A549 (cell line): Measurements from ENCODE around the gene CDK5RAP2. TPM values are rescaled to one million over a fixed set of nuclear protein-coding genes. Genes with fewer than 3 reads are reported as not detected.

Source experiments
- ATAC-seq, 2 experiments: fragments of 200-7000 bp in 1 of 2; fragments of >200 bp in 1 of 2; cut with Nextera tagmentation in 1 of 2; cut with Tn5 transposase in 1 of 2; 3 replicates each; pipeline versions ENCODE4 v1.8.0 to v1.9.1; 2018 to 2020; ENCODE audit warnings: mild to moderate bottlenecking in 1 of 2, moderate library complexity in 1 of 2
- CTCF ChIA-PET: fragments of 300-600 bp; sonication (Branson Sonifier 250); formaldehyde crosslinking; extraction: SDS; loops from one replicate; lab custom pipeline; 2021; ENCODE audit warnings: antibody characterized with exemption, inconsistent platforms; lab: Yijun Ruan, JAX
- POLR2A ChIA-PET: fragments of 350-600 bp; formaldehyde crosslinking; extraction: SDS; loops from one replicate; lab custom pipeline; 2021; ENCODE audit warnings: antibody characterized with exemption, inconsistent platforms; lab: Yijun Ruan, JAX
- DNase-seq, 2 experiments: peaks; one replicate each; pipeline versions ENCODE4 v3.0.0 to v3.0.0-alpha.2; 2011 to 2016; ENCODE audit warnings: low read depth in 1 of 2, low spot score in 1 of 2
- FAIRE-seq: peaks from 2 replicates; lab custom pipeline; 2011; peaks lifted over from hg19 to GRCh38; lab: Jason Lieb, UNC
- H3K27ac ChIP-seq, 2 experiments: fragments of >200 bp; sonication (Bioruptor Twin); formaldehyde crosslinking; 3 replicates each; pipeline ENCODE4 v1.5.1; 2016 to 2017
- H3K4me1 ChIP-seq: fragments of >200 bp; sonication (Bioruptor Twin); formaldehyde crosslinking; 3 replicates; pipeline ENCODE4 v1.6.1; 2016
- H3K4me2 ChIP-seq: fragments of >200 bp; sonication (Bioruptor Twin); formaldehyde crosslinking; 3 replicates; pipeline ENCODE4 v1.6.1; 2016
- H3K4me3 ChIP-seq: fragments of >200 bp; sonication (Bioruptor Twin); formaldehyde crosslinking; 3 replicates; pipeline ENCODE4 v1.5.1; 2016
- H3K9me3 ChIP-seq: fragments of >200 bp; sonication (Bioruptor Twin); formaldehyde crosslinking; 3 replicates; pipeline ENCODE4 v1.6.1; 2016
- CBX2 ChIP-seq: fragments of 200-600 bp; sonication (generic); IDR thresholded peaks from 2 replicates; pipeline ENCODE4 v1.6.1; 2016; ENCODE audit warnings: low read depth, mild to moderate bottlenecking, borderline replicate concordance
- CBX8 ChIP-seq: fragments of 200-600 bp; sonication (generic); IDR thresholded peaks from 2 replicates; pipeline ENCODE4 v1.6.1; 2016
- CHD2 ChIP-seq: fragments of 150-350 bp; IDR thresholded peaks from 2 replicates; pipeline ENCODE4 v1.6.1; 2014; ENCODE audit warnings: low read length; ENCODE audit not compliant: partially characterized antibody
- EP300 ChIP-seq, 2 experiments: fragments of >200 bp; sonication (Bioruptor Twin); formaldehyde crosslinking; IDR thresholded peaks; 2 replicates in 1 of 2; 3 replicates in 1 of 2; pipeline ENCODE4 v1.6.1; 2016 to 2017
- ESRRA ChIP-seq: fragments of 150-350 bp; IDR thresholded peaks from 2 replicates; pipeline ENCODE4 v1.6.1; 2014; ENCODE audit warnings: mild to moderate bottlenecking, low read length, borderline replicate concordance
- FOSL2 ChIP-seq, 2 experiments: fragments of 450-650 bp in 1 of 2; fragments of >200 bp in 1 of 2; sonication (Bioruptor Twin) in 1 of 2; formaldehyde crosslinking; IDR thresholded peaks; 2 replicates each; pipeline versions ENCODE4 v1.5.0 to v1.6.1; 2016 to 2020; ENCODE audit warnings: mild to moderate bottlenecking in 1 of 2, moderate library complexity in 1 of 2
- HDAC2 ChIP-seq: fragments of 200-600 bp; sonication (generic); IDR thresholded peaks from 2 replicates; pipeline ENCODE4 v1.6.1; 2016
- HEYL ChIP-seq: fragments of 250-450 bp; sonication (Bioruptor Pico); IDR thresholded peaks from 2 replicates; pipeline ENCODE4 v1.8.0; 2021; ENCODE audit warnings: mild to moderate bottlenecking, moderate library complexity
- HOXA7 ChIP-seq: fragments of 250-450 bp; sonication (Bioruptor Pico); IDR thresholded peaks from 2 replicates; pipeline ENCODE4 v1.5.0; 2020; ENCODE audit warnings: mild to moderate bottlenecking, moderate library complexity
- HOXB13 ChIP-seq: fragments of 250-450 bp; sonication (Bioruptor Pico); IDR thresholded peaks from 2 replicates; pipeline ENCODE4 v1.5.0; 2020; ENCODE audit warnings: low read depth, mild to moderate bottlenecking, moderate library complexity
- HOXB5 ChIP-seq: fragments of 250-450 bp; sonication (Bioruptor Pico); IDR thresholded peaks from 2 replicates; pipeline ENCODE4 v1.5.0; 2020; ENCODE audit warnings: mild to moderate bottlenecking, moderate library complexity
- JUNB ChIP-seq: fragments of >200 bp; sonication (Bioruptor Twin); formaldehyde crosslinking; IDR thresholded peaks from 2 replicates; pipeline ENCODE4 v1.6.1; 2016
- KDM1A ChIP-seq: fragments of 200-600 bp; sonication (generic); IDR thresholded peaks from 2 replicates; pipeline ENCODE4 v1.6.1; 2016; ENCODE audit warnings: low read depth, mild to moderate bottlenecking
- KDM5A ChIP-seq: fragments of 200-600 bp; sonication (generic); IDR thresholded peaks from 2 replicates; pipeline ENCODE4 v1.6.1; 2016; ENCODE audit warnings: antibody characterized with exemption, mild to moderate bottlenecking
- MAFK ChIP-seq: fragments of 450-650 bp; IDR thresholded peaks from 2 replicates; pipeline ENCODE4 v1.6.1; 2014; ENCODE audit not compliant: partially characterized antibody
- MAZ ChIP-seq: fragments of 150-350 bp; IDR thresholded peaks from 2 replicates; pipeline ENCODE4 v1.6.1; 2014; ENCODE audit warnings: antibody characterized with exemption, low read depth, low read length, borderline replicate concordance
- NPAS2 ChIP-seq: fragments of 250-450 bp; sonication (Bioruptor Pico); IDR thresholded peaks from 2 replicates; pipeline ENCODE4 v1.8.0; 2022; ENCODE audit warnings: mild to moderate bottlenecking, moderate library complexity, borderline replicate concordance
- NR3C1 ChIP-seq: fragments of >200 bp; sonication (Bioruptor Twin); formaldehyde crosslinking; IDR thresholded peaks from 3 replicates; pipeline ENCODE4 v1.6.1; 2017
- POLR2A ChIP-seq: IDR thresholded peaks from 2 replicates; pipeline ENCODE4 v1.6.1; 2012; ENCODE audit warnings: mild to moderate bottlenecking, low read length
- POLR2AphosphoS2 ChIP-seq: conservative IDR thresholded peaks from 2 replicates; pipeline ENCODE4 v1.6.1; 2012; ENCODE audit warnings: low read length, improper control_type of control experiment, inconsistent platforms
- RAD21 ChIP-seq, 2 experiments: fragments of >200 bp in 1 of 2; sonication (Bioruptor Twin) in 1 of 2; formaldehyde crosslinking in 1 of 2; IDR thresholded peaks in 1 of 2; conservative IDR thresholded peaks in 1 of 2; 2 replicates in 1 of 2; 3 replicates in 1 of 2; pipeline ENCODE4 v1.6.1; 2012 to 2018; ENCODE audit warnings: inconsistent platforms in 1 of 2
- RFX5 ChIP-seq: fragments of 450-650 bp; IDR thresholded peaks from 2 replicates; pipeline ENCODE4 v1.7.1; 2014; ENCODE audit warnings: antibody characterized with exemption, mild to moderate bottlenecking, moderate library complexity
- RNF2 ChIP-seq: fragments of 200-600 bp; sonication (generic); IDR thresholded peaks from 2 replicates; pipeline ENCODE4 v1.6.1; 2016; ENCODE audit warnings: low read depth, mild to moderate bottlenecking, antibody characterized with exemption, moderate library complexity, borderline replicate concordance
- TFCP2L1 ChIP-seq: fragments of 250-450 bp; sonication (Bioruptor Pico); IDR thresholded peaks from 2 replicates; pipeline ENCODE4 v1.5.0; 2021; ENCODE audit warnings: mild to moderate bottlenecking
- TP53 ChIP-seq: fragments of 250-450 bp; sonication (Bioruptor Pico); IDR thresholded peaks from 2 replicates; pipeline ENCODE4 v1.5.0; 2021; ENCODE audit warnings: mild to moderate bottlenecking, moderate library complexity
- ZFP36 ChIP-seq: fragments of 450-650 bp; IDR thresholded peaks from 2 replicates; pipeline ENCODE4 v1.6.1; 2014; ENCODE audit warnings: borderline replicate concordance; ENCODE audit not compliant: partially characterized antibody
- ZNF302 ChIP-seq: fragments of 250-450 bp; sonication (Bioruptor Pico); IDR thresholded peaks from 2 replicates; pipeline ENCODE4 v1.9.0; 2021; ENCODE audit warnings: inconsistent platforms, mild to moderate bottlenecking, moderate library complexity
- ZSCAN20 ChIP-seq: fragments of 250-450 bp; sonication (Bioruptor Pico); IDR thresholded peaks from 2 replicates; pipeline ENCODE4 v1.8.0; 2022; ENCODE audit warnings: mild to moderate bottlenecking, moderate library complexity
- WGBS: methylation state at CpG from one replicate; pipeline ENCODE4 v1.1.6; 2017; ENCODE audit errors: missing lambda C conversion rate; 5-methylcytosine and 5-hydroxymethylcytosine counted together
- polyA plus RNA-seq, 4 experiments: library from polyadenylated mRNA; depleted of rRNA in 3 of 4; stranded (reverse); fragments of >200 nt; fragmentation: RNase III in 1 of 4; extraction: RNeasy Plus Mini Kit Qiagen cat#74134 plus additional on column Dnase treatment in 1 of 4; gene quantifications; 2 replicates in 3 of 4; 3 replicates in 1 of 4; pipeline ENCODE4 v1.2.3, GENCODE V29; 2011 to 2017
- TF ChIP-seq, protein P1 (sequence below): fragments of >200 bp; sonication (Bioruptor Twin); formaldehyde crosslinking; IDR thresholded peaks from 3 replicates; pipeline ENCODE4 v1.6.1; 2016
- TF ChIP-seq, protein P2 (sequence below): fragments of 200-600 bp; sonication (generic); IDR thresholded peaks from 2 replicates; pipeline ENCODE4 v1.6.1; 2016; ENCODE audit warnings: antibody characterized with exemption, mild to moderate bottlenecking, moderate library complexity
- TF ChIP-seq, protein P3 (sequence below): fragments of 250-450 bp; sonication (Bioruptor Pico); IDR thresholded peaks from 2 replicates; pipeline ENCODE4 v1.5.0; 2020; ENCODE audit warnings: low read depth, mild to moderate bottlenecking, moderate library complexity

Gene CDK5RAP2
- polyA plus RNA-seq, 2 of the 4 experiments (the other 2 are of a cell fraction) = 29.1 to 44.6 TPM

DNA sequence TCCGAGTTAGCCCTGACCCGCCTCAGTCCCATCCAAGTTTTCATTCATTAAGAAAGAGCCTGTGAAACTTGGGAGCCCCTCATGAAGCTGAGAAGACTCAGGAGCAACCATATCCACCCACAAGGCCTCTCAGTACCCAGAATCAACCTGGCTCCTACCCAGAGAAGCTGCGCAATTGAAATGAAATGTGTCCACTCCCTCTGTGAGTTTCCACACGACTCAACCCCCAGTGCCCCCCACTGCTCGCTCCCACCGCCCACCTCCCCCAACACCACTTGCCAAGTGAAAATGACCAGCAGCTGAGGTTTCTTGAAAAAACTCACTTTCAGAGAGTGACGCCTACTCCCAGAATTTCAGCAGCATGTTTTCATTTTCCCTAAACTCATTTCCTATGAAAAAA lies 104.6 kb downstream of the CDK5RAP2 start:
- no peak overlapping the region for H3K4me2 ChIP-seq
- TF ChIP-seq ZFP36 = no peak
- no peak for TF ChIP-seq TP53 (CRISPR knock-in tag)
- no peak for TF ChIP-seq CHD2
- no peak for TF ChIP-seq TFCP2L1 (CRISPR knock-in tag)
- TF ChIP-seq RAD21 (conservative IDR thresholded peaks at IDR 0.05 in 1 of 2, IDR thresholded peaks at IDR 0.05 in 1 of 2) = no peak
- TF ChIP-seq HOXB13 (CRISPR knock-in tag) = no peak
- no peak for TF ChIP-seq MAFK
- TF ChIP-seq HOXA7 (CRISPR knock-in tag) = no peak
- TF ChIP-seq KDM1A = no peak
- no peak for TF ChIP-seq JUNB
- peaks cover 19% of the 10 kb centered on the region for H3K4me1 ChIP-seq
- ChIA-PET CTCF (interaction anchor here (1.0 to 1.6 kb wide), 3 partner anchors 106 to 919 kb away, joined by 3 to 6 read pairs (median 3); no protein-coding TSS in a partner anchor), POLR2A (no interaction called here)
- no peak for FAIRE-seq
- no peak for ATAC-seq
- 89% methylated on average over 7 of the region's 7 CpGs for WGBS
- H3K9me3 ChIP-seq = no peaks in the 10 kb centered on the region
- H3K27ac ChIP-seq = peak overlapping the region; percentile 18 to 55; a peak in 3 of 6 replicates
- H3K4me3 ChIP-seq = no peak overlapping the region
- DNase-seq = no peak

- CTCF ChIA-PET = interaction anchor here (0.6 to 2.5 kb wide), 5 partner anchors 37 to 918 kb away, joined by 3 to 7 read pairs (median 3); no protein-coding TSS in a partner anchor
- H3K4me2 ChIP-seq = no peak overlapping the region
- POLR2A ChIA-PET = no interaction called here
- H3K27ac ChIP-seq = peak overlapping the region; percentile 18 to 55; a peak in 3 of 6 replicates
- FAIRE-seq = no peak
- ATAC-seq = no peak
- WGBS = 84% methylated on average over 3 of the region's 3 CpGs
- TF ChIP-seq HOXB13 (CRISPR knock-in tag) (no peak), POLR2A (no peak), HEYL (CRISPR knock-in tag) (no peak), ESRRA (no peak), RFX5 (no peak), TFCP2L1 (CRISPR knock-in tag) (no peak), HOXB5 (CRISPR knock-in tag) (no peak), MAZ (no peak), HDAC2 (no peak), NR3C1 (no peak), ZNF302 (CRISPR knock-in tag) (no peak), CBX2 (no peak), FOSL2 (IDR thresholded peaks at IDR 0.05) (no peak), FOSL2 (CRISPR knock-in tag; IDR thresholded peaks at IDR 0.05) (no peak), CHD2 (no peak)
- TF ChIP-seq, protein P1, sequence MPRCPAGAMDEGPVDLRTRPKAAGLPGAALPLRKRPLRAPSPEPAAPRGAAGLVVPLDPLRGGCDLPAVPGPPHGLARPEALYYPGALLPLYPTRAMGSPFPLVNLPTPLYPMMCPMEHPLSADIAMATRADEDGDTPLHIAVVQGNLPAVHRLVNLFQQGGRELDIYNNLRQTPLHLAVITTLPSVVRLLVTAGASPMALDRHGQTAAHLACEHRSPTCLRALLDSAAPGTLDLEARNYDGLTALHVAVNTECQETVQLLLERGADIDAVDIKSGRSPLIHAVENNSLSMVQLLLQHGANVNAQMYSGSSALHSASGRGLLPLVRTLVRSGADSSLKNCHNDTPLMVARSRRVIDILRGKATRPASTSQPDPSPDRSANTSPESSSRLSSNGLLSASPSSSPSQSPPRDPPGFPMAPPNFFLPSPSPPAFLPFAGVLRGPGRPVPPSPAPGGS = no peak
- no peak overlapping the region for H3K4me3 ChIP-seq
- DNase-seq = no peak
- peaks cover 19% of the 10 kb centered on the region for H3K4me1 ChIP-seq
- H3K9me3 ChIP-seq = no peaks in the 10 kb centered on the region
Measured at GRCh38 chr9:120474591-120475243, 105.2 kb downstream of the CDK5RAP2 start.

- no peak for FAIRE-seq
- ChIA-PET POLR2A (no interaction called here), CTCF (interaction anchor here (0.6 to 2.5 kb wide), 2 partner anchors 36 to 675 kb away, joined by 3 to 7 read pairs; no protein-coding TSS in a partner anchor)
- H3K27ac ChIP-seq = no peak overlapping the region
- no peaks in the 10 kb centered on the region for H3K9me3 ChIP-seq
- no peak for DNase-seq
- 94% methylated on average over 3 of the region's 3 CpGs for WGBS
- H3K4me3 ChIP-seq = no peak overlapping the region
- H3K4me1 ChIP-seq = peaks cover 16% of the 10 kb centered on the region
- ATAC-seq = no peak
- no peak overlapping the region for H3K4me2 ChIP-seq
- no peak for TF ChIP-seq ZSCAN20 (CRISPR knock-in tag)
- no peak for TF ChIP-seq EP300 (IDR thresholded peaks at IDR 0.05)
- TF ChIP-seq, protein P2, sequence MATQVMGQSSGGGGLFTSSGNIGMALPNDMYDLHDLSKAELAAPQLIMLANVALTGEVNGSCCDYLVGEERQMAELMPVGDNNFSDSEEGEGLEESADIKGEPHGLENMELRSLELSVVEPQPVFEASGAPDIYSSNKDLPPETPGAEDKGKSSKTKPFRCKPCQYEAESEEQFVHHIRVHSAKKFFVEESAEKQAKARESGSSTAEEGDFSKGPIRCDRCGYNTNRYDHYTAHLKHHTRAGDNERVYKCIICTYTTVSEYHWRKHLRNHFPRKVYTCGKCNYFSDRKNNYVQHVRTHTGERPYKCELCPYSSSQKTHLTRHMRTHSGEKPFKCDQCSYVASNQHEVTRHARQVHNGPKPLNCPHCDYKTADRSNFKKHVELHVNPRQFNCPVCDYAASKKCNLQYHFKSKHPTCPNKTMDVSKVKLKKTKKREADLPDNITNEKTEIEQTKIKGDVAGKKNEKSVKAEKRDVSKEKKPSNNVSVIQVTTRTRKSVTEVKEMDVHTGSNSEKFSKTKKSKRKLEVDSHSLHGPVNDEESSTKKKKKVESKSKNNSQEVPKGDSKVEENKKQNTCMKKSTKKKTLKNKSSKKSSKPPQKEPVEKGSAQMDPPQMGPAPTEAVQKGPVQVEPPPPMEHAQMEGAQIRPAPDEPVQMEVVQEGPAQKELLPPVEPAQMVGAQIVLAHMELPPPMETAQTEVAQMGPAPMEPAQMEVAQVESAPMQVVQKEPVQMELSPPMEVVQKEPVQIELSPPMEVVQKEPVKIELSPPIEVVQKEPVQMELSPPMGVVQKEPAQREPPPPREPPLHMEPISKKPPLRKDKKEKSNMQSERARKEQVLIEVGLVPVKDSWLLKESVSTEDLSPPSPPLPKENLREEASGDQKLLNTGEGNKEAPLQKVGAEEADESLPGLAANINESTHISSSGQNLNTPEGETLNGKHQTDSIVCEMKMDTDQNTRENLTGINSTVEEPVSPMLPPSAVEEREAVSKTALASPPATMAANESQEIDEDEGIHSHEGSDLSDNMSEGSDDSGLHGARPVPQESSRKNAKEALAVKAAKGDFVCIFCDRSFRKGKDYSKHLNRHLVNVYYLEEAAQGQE = no peak
- no peak for TF ChIP-seq POLR2AphosphoS2
- TF ChIP-seq, protein P3, sequence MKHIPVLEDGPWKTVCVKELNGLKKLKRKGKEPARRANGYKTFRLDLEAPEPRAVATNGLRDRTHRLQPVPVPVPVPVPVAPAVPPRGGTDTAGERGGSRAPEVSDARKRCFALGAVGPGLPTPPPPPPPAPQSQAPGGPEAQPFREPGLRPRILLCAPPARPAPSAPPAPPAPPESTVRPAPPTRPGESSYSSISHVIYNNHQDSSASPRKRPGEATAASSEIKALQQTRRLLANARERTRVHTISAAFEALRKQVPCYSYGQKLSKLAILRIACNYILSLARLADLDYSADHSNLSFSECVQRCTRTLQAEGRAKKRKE = no peak
- no peak for TF ChIP-seq ESRRA
- no peak for TF ChIP-seq NPAS2 (CRISPR knock-in tag)
- TF ChIP-seq POLR2A = no peak
- TF ChIP-seq KDM5A = no peak
- no peak for TF ChIP-seq RNF2
- TF ChIP-seq CBX8 = no peak
Measured at GRCh38 chr9:120473608-120474007, 106.4 kb downstream of the CDK5RAP2 start.
